Measurements from ENCODE around the gene RPP14.

The RPP14 gene

DNA sequence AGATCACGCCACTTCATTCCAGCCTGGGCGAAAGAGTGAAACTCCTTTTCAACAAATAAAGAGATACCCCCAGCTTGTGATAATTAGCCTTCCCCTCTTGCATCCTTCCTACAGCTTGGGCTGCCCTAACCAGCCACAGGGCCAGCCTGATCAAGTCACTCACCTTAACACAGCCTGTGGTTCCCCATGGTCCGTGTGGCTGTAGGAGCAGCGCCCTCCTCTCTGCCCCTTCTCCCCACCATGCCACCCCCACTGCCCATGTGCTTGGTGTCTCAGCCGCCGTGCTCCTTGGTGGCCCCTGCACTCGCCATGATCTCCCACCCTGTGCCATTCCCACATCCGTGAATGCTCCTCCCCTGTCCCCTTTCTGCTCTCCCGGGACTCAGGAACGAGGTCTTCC is 13.2 kb upstream of the RPP14 start:
- no peak for DNase-seq

DNA sequence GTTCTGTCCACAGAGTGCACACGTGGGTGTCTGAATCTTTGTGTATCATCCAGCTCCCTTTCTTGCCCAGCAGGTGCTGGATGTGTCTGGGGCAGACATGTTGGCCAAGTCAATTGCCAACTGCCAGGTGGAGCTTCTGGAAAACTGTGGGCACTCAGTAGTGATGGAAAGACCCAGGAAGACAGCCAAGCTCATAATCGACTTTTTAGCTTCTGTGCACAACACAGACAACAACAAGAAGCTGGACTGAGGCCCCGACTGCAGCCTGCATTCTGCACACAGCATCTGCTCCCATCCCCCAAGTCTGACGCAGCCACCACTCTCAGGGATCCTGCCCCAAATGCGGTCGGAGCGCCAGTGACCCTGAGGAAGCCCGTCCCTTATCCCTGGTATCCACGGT is 12.5 kb upstream of the RPP14 start:
- no peak for DNase-seq

- no peak for DNase-seq
Measured at GRCh38 chr3:58296269-58296668, 9.8 kb upstream of the RPP14 start.

- no peak for DNase-seq
Measured at GRCh38 chr3:58296843-58297242, 9.2 kb upstream of the RPP14 start.

GRCh38 chr3:58298190-58298589 is 7.9 kb upstream of the RPP14 start:
- no peak for DNase-seq

DNA sequence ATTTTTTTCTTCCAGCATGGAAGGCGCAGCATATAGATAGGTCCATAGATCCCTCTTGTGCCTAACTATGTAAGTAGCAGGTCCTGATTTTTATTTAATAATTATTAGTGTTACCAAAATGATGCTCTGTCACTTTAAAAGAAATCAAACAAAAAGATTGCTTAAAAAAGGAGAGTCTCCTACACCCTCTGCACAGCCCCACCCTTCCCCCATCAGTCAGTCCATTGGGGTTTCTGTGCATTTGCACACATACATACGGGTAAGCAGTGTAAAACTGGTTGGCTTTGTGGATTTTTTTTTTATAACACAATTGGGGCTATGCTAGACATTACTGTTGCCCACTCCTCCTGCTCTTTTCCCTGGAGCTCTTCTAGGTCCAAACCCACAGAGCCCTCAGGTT is 7.0 kb upstream of the RPP14 start:
- DNase-seq, result no peak

DNA sequence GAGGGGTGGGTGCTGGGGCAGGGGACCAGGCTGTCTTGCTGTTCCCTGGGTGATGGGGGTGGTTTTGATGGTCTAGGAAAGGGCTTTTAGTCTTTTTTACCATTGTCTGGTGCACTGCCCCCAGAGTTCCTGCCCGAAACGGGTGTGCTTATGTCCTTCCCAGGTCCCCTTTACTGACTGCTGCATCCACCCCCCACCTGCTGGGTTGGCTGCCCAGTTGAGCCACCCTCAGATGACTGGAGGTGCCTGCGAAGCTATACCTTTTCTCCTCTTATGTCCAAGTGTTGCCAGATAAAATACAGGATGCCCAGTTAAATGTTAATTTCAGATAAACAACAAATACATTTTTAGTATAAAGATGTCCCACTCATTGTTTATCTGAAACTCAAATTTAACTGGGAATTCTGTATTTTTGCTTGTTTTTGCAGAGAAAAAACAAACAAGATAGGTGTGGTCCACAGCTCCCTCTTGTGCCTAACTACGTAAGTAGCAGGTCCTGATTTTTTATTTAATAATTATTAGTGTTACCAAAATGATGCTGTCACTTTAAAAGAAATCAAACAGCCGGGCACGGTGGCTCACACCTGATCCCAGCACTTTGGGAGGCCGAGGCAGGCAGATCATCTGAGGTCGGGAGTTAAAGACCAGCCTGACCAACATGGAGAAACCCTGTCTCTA is 6.1 kb upstream of the RPP14 start:
- no peak for DNase-seq

GRCh38 chr3:58307639-58308215 is 1.7 kb downstream of the RPP14 start:
- DNase-seq, result no peak

DNA sequence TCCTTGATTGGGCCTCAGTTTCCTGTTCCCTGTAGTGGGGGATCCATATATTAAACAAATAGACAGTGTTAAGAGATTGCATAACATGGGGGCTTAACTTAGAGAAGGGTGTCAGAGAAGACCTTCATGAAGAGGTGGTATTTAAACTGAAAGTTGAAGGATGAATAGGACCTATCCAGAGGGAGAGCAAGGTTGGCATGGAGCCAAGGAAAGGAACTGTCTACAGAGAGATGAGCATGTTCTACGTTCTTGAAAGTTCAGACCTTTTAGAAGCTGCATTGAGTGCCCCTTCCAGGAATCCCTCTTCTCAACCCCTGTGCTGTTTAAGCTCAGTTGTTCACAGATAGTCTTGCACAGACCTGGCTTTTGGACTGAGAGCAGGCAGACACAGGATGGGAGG is 2.7 kb downstream of the RPP14 start:
- DNase-seq, result no peak

GRCh38 chr3:58317811-58318210 is 11.8 kb downstream of the RPP14 start:
- no peak for DNase-seq

DNA sequence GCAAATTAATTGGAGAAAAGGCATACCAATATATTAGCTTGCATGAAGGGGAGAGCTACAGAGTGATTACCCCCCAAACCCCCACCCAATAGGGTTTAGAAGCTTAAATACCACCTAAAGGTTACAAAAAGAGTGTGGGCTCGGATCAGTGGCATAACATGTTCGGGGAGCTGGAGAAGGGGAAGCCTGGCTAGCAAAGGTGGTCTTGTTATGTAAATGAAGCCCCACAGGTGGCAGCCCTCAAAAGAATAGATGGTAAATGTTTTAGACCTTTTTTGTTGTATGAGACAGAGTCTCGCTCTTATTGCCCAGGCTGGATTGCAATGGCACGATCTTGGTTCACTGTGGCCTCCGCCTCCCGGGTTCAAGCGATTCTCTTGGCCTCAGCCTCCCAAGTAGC is 15.7 kb downstream of the RPP14 start:
- DNase-seq, result no peak

- no peak for DNase-seq
Measured at GRCh38 chr3:58322793-58323192, 16.7 kb downstream of the RPP14 start.

DNA sequence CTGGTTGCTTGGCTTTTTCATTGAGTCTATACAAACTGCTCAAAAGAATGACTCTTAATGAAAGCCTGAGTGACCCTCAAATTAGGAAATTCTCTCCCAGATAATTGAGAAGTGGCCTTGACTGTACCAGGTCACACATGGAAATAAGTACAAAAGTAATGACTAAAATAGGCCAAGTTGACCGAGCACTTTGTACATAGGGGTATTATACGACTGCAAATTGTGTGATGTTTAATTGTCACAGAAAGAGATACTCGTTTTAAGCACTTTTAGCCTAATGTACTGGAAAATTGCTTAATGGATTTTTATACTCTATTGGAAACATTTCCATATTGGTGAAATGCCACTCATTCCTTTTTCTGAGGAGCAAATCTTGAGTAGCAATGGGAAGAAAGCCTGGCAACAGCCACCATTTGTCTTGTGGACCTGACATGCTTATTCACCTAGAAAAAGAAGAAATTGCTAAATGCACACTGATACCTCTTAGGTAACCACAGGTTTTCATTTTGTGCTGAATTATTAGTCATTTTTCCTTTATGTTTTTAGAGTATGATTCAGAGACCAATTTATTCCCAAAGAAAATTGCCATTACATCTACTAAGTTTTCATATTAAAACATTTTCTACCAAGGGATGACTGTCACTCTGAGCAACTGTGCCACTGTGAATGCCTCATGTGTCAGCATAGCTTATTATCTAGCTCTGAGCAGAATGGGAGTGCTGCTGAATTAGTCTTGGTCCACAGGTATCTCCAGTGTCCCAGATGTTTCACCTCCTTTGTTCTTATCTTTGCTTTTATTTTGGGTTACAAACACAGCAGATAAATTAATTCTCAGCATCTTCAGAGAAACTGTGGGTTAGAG is 17.7 kb downstream of the RPP14 start:
- no peak for DNase-seq

DNA sequence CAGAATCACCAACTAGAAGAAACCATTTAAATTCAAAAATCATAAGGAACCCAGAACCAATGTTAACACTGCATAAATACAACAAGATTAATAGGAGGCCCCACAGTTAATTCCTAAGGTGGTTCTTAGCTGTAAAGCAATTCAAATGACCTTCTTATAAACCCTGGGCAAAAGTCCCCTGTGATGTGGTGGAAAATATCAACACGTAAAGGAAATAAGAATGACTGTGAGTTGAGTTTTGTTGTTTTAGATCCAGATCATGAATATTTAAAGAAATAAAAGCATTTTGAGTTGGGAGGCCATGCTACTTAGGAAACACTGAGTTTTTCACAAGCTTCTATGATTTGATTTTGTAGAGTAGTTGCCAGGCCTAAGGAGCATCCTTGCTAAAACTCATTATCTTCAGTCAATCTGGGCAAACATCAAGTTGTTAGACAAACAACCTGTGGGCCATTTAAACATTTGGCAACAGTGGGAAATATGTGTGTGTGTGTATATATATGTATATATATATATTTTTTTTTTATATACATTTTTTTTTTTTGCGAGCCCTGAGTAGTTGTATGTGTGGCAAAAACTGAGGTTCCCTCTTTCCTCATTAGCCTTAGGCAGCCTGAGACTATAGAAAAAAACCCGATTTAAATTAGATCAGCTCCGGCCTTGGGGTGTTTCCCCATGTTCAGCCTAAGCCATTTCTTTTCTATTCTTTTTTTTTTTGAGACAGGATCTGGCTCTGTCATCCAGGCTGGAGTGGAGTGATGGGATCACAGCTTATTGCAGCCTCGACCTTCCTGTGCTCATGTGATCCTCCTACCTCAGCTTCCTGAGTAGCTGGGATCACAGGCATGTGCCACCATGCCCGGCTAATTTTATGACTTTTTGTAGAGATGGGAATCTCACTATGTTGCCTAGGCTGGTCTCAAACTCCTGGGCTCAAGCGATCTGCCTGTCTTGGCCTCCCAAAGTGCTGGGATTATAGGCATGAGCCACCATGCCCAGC is 18.6 kb downstream of the RPP14 start:
- no peak for DNase-seq

- DNase-seq, result no peak
Measured at GRCh38 chr3:58325525-58325992, 19.5 kb downstream of the RPP14 start.

DNA sequence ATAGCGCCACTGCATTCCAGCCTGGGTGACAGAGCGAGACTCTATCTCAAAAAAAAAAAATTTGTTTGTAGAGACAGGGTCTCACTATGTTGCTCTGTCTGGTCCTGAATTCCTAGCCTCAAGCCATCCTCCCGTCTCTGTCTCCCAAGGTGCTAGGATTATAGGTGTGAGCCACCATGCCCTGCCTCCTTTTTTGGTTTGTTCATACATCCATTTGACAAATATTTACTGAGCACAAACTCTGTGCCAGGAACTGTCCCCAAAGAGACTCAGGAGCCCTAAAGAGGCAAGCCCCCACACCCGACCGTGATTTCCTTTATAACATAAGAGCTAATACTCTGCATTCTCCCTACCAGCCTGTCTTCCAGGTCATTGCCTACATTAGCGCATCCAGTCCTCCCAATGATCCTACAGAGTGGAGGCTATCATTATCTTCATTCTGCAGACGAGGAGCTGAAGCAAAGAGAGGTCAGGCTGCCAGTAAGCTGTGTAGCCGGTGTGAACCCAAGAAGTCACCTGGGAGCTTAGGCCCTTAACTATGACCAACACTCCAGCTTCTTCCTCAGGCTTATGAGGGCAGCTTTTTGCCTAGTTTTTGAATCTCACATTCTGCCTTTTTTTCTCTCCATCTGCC is 20.3 kb downstream of the RPP14 start:
- DNase-seq, result no peak

GRCh38 chr3:58329150-58329921 is 23.3 kb downstream of the RPP14 start:
- DNase-seq, result no peak

DNA sequence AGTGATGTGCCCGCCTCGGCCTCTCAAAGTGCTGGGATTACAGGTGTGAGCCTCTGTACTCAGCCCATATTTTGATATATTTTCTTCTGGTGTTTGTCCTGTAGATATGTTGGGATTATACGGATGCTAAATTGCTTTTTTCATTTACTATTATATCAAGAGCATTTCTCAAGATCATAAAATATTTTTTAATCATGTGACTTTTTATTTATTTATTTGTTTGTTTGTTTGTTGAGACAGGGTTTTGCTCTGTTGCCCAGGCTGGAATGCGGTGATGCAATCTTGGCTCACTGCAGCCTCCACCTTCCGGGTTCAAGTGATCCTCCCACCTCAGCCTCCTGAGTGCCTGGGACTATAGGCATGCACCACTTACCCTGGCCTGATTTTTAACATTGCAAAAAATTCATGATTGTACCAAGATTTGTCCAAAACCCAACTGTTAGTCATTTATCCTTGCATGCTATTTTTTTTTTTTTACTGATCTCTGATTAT is 23.9 kb downstream of the RPP14 start:
- no peak for DNase-seq

DNA sequence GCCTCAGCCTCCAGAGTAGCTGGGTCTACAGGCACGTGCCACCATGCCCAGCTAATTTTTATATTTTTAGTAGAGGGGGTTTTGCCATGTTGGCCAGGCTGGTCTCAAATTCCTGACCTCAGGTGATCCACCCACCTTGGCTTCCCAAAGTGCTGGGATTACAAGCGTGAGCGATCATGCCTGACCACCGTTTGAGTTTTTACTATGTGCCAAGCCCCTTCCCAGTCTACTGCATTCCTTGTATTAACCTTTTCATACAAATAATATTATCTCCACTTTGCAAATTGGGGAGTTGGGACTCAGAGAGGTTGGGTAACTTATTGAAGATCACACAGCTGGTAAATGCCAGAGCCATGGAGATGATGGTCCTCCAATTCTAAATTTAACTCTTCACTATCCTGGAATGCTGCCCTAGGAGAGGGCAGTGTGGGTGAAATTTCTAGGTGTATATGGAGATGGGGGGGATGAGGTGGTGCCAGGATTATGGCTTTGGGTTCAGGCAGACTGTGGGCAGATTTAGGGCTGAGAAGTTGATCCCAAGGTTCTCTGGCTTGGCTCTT is 25.6 kb downstream of the RPP14 start:
- DNase-seq, result no peak

- DNase-seq, result no peak
Measured at GRCh38 chr3:58332575-58333188, 26.6 kb downstream of the RPP14 start, which contains the start of gene PXK. PXK (plus strand) TSS chr3:58332892; CDS start chr3:58332989, 97 bp downstream.
